Activated effector memory CD4-positive, alpha-beta T cell treated with Interleukin-2 at 50 U/mL for 16 hours (primary cell): ENCODE data around the gene CDK9.
"Not testable (repeated sequence)": the region's sequence is repeated elsewhere in the genome, so short reads cannot be mapped to it uniquely, and the experiment has no call there.

Source experiments
- DNase-seq: peaks from one replicate; pipeline ENCODE4 v3.0.0-alpha.2; 2020

CDK9 gene

GRCh38 chr9:127829205-127829906 is 43.5 kb downstream of the CDK9 start:
- DNase-seq = no peak

DNA sequence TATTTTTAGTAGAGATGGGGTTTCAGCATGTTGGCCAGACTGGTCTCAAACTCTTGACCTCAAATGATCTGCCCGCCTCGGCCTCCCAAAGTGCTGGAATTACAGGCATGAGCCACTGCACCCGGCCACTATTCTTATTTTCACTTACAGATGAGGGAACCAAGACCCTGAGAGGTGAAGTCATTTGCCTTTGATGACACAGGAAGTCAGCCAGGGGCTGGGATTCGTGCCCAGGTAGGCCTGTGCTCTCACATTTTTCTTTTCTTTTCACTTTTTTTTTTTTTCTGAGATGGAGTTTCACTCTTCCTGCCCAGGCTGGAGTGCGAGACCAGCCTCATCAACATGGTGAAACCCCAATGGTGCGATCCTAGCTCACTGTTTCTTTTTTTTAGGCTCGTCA is 46.4 kb downstream of the CDK9 start:
- no peak for DNase-seq

- DNase-seq = no peak
These were observed 47.7 kb downstream of the CDK9 start for GRCh38 chr9:127833555-127833954.

GRCh38 chr9:127835991-127836516 is 50.2 kb downstream of the CDK9 start:
- no peak for DNase-seq

DNA sequence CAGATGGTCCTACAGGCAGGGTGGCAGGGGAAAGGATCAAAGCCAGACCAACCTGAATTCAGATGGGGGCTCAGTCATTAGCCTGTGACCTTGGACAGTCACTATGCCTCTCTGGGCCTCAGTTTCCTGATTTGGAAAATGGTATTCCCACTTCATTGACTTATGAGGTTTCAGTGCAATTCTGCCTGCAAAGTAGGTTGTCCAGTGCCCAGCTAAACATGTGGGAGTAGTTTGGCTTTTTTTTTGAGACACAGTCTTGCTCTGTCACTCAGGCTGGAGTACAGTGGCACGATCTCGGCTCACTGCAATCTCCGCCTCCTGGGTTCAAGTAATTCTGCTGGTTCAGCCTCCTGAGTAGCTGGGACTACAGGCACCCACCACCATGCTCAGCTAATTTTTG is 50.7 kb downstream of the CDK9 start:
- not testable (repeated sequence) for DNase-seq

DNA sequence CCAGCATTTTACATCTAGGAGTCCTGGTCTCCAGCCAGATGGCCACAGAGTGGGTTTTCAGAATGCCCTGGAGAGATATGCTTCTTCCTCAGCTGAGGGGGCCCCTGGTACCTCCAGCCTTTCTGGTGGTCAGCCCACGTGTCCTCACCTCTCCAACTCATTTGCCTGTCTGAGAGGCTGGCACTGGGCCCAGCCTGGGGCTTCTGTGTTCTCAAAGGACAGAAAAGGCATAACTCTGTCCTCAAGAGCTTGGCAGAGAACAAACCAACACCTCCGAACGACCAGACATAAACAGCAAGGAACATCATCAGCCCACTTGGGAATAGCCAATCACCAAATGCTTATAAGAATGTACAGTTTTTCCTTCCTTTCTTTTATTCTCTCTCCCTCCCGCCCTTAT is 51.5 kb downstream of the CDK9 start:
- DNase-seq = no peak

GRCh38 chr9:127838375-127839078 is 52.7 kb downstream of the CDK9 start:
- no peak for DNase-seq
